T-cell (primary cell): ENCODE measurements around the gene TOP2B. TPM values are rescaled to one million over a fixed set of nuclear protein-coding genes. Genes with fewer than 3 reads are reported as not detected.
A peak's percentile ranks its signal among the peaks of the same experiment; 100 is the strongest.

ENCODE experiments used
- ATAC-seq, 4 experiments: fragments of 200-7000 bp in 3 of 4; fragments of 150-1000 bp in 1 of 4; cut with Tn5 transposase; replicated peaks in 1 of 4; 1 replicate in 3 of 4; 2 replicates in 1 of 4; pipeline ENCODE4 v1.10.0; 2021; ENCODE audit warnings: moderate library complexity in 3 of 4, mild to moderate bottlenecking in 2 of 4, moderate number of reproducible peaks in 1 of 4
- CTCF ChIA-PET, 2 donors: fragments of 300-600 bp; sonication (Branson Sonifier 250); formaldehyde crosslinking; loops; one replicate each; lab custom pipeline; 2022; ENCODE audit warnings: antibody characterized with exemption in 2 of 2; lab: Charles Lee
- POLR2A ChIA-PET, 2 donors: fragments of 300-600 bp; sonication (Branson Sonifier 250); formaldehyde crosslinking; loops; one replicate each; lab custom pipeline; 2022; ENCODE audit warnings: antibody characterized with exemption in 2 of 2; lab: Charles Lee
- DNase-seq, 35 experiments: peaks; one replicate each; pipeline versions ENCODE4 v3.0.0 to v3.0.0-alpha.2; 2013 to 2023
- H3K27ac ChIP-seq: one replicate; pipeline ENCODE4 v1.5.1; 2013; ENCODE audit warnings: low read length
- H3K27me3 ChIP-seq, 2 experiments: replicated peaks in 1 of 2; 1 replicate in 1 of 2; 2 replicates in 1 of 2; pipeline versions ENCODE4 v1.6.1 to v1.7.0; 2013; ENCODE audit warnings: low read length in 1 of 2, mixed read lengths in 1 of 2; ENCODE audit not compliant: control insufficient read depth in 2 of 2, insufficient read depth in 2 of 2; ENCODE audit errors: extremely low read depth in 1 of 2
- H3K36me3 ChIP-seq, 2 donors: 1 replicate in 1 of 2; 2 replicates in 1 of 2; pipeline versions ENCODE4 v1.6.1 to v1.7.0; 2013; ENCODE audit warnings: low read length in 1 of 2; ENCODE audit not compliant: control insufficient read depth in 2 of 2, insufficient read depth in 1 of 2; ENCODE audit errors: extremely low read depth in 1 of 2
- H3K4me1 ChIP-seq, 2 experiments: 1 replicate in 1 of 2; 2 replicates in 1 of 2; pipeline versions ENCODE4 v1.6.1 to v1.7.0; 2013; ENCODE audit warnings: low read length in 2 of 2, mixed read lengths in 1 of 2; ENCODE audit not compliant: insufficient read depth in 2 of 2, control insufficient read depth in 1 of 2; ENCODE audit errors: extremely low read depth in 1 of 2
- H3K4me3 ChIP-seq, 2 donors: 1 replicate in 1 of 2; 2 replicates in 1 of 2; pipeline versions ENCODE4 v1.5.1 to v1.7.0; 2013; ENCODE audit warnings: mild to moderate bottlenecking in 2 of 2, low read length in 1 of 2, moderate library complexity in 1 of 2; ENCODE audit not compliant: control insufficient read depth in 1 of 2; ENCODE audit errors: extremely low read depth in 1 of 2
- H3K9me3 ChIP-seq: 2 replicates; pipeline ENCODE4 v1.7.0; 2013
- H3K27ac Mint-ChIP-seq, 2 donors: one replicate each; pipeline ENCODE4 v1.8.0; 2020 to 2021; ENCODE audit warnings: mild to moderate bottlenecking in 2 of 2, mixed read lengths in 2 of 2
- H3K27me3 Mint-ChIP-seq, 2 donors: one replicate each; pipeline ENCODE4 v1.8.0; 2021 to 2022; ENCODE audit warnings: mixed read lengths in 2 of 2
- H3K36me3 Mint-ChIP-seq: one replicate; pipeline ENCODE4 v1.8.0; 2021; ENCODE audit warnings: mixed read lengths
- H3K4me1 Mint-ChIP-seq, 3 donors: one replicate each; pipeline ENCODE4 v1.8.0; 2020 to 2022; ENCODE audit warnings: mixed read lengths in 3 of 3, mild to moderate bottlenecking in 1 of 3
- H3K4me3 Mint-ChIP-seq, 3 donors: one replicate each; pipeline ENCODE4 v1.8.0; 2020 to 2022; ENCODE audit warnings: mild to moderate bottlenecking in 3 of 3, mixed read lengths in 3 of 3, moderate library complexity in 3 of 3
- H3K9me3 Mint-ChIP-seq, 3 donors: one replicate each; pipeline ENCODE4 v1.8.0; 2020 to 2022; ENCODE audit warnings: mixed read lengths in 3 of 3
- WGBS: methylation state at CpG from one replicate; pipeline ENCODE4 v1.1.5; 2013; ENCODE audit warnings: missing lambda C conversion rate; ENCODE audit not compliant: insufficient coverage; 5-methylcytosine and 5-hydroxymethylcytosine counted together
- total RNA-seq, 35 experiments: library from RNA in 6 of 35; stranded (reverse) in 6 of 35; fragments of 120-200 nt in 1 of 35; gene quantifications; one replicate each; pipeline versions ENCODE4 v1.2.1 to v1.2.4 and lab custom pipeline; 2013 to 2026

TOP2B gene
- total RNA-seq, 5 donors from 2014 or later (not counting 1 experiment from before 2014, with no cell fraction given): 121 to 138 (median 130) TPM

DNA sequence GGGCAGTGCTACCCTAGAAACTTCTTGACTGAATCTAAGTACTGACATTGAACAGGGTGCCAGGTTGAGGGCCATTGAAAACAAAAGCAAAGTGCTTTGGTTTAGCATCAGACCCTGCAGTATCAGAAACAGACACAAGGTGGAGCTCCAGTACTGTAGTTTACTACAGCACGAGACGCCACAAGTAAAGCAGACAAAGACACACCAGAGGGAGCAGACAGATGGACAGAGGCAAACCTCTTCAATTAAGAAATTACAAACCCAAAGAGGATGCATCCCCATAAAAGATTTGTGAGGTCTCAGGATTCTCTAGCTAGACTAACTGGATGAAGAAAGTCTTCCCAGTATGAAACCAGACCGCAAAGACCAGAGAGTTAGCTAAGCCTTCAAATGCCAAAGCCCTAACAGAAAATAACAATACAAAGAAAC, 16.6 kb downstream of the TOP2B start:
- H3K27me3 ChIP-seq: no peaks in the 10 kb centered on the region
- peaks cover 0 to 2% of the 10 kb centered on the region in 2 experiments for H3K4me1 ChIP-seq
- ATAC-seq (peak; percentile 78 to 91 (median 84)), DNase-seq (peak; percentile 23 to 91 (median 70))
- Mint-ChIP-seq H3K4me1 (peaks cover 47 to 56% (median 50%) of the 10 kb centered on the region in 3 donors), H3K9me3 (peaks cover 5 to 22% (median 8%) of the 10 kb centered on the region in 3 donors), H3K36me3 (peaks cover 43% of the 10 kb centered on the region), H3K4me3 (peak overlapping the region in 1 of 3 donors; percentile 2), H3K27ac (peak overlapping the region; percentile 0 to 9), H3K27me3 (no peaks in the 10 kb centered on the region)
- H3K36me3 ChIP-seq: peaks cover 0 to 7% of the 10 kb centered on the region in 2 donors
- ChIA-PET POLR2A (interaction anchor here in 1 of 2 donors (0.7 kb wide), 1 partner anchor 217 kb away, joined by 3 read pairs; no protein-coding TSS in a partner anchor), CTCF (interaction anchor here (0.6 to 5.7 kb wide), 36 partner anchors 9 to 1763 kb away, joined by 3 to 83 read pairs (median 3); partner anchors contain the start of genes NGLY1 (in 1 of the 2) and OXSM (in 1 of the 2))
- H3K27ac ChIP-seq: no peak overlapping the region
- no peak overlapping the region for H3K4me3 ChIP-seq
- 100% methylated on average over 1 of the region's 3 CpGs for WGBS
- H3K9me3 ChIP-seq: peaks cover 4% of the 10 kb centered on the region

- DNase-seq (no peak), ATAC-seq (no peak)
- 100% methylated on average over 1 of the region's 3 CpGs for WGBS
- Mint-ChIP-seq H3K4me1 (peaks cover 8 to 13% (median 9%) of the 10 kb centered on the region in 3 donors), H3K4me3 (no peak overlapping the region), H3K27ac (peak overlapping the region in 1 of 2 donors; percentile 19), H3K9me3 (no peaks in the 10 kb centered on the region), H3K36me3 (peaks cover 52% of the 10 kb centered on the region), H3K27me3 (no peaks in the 10 kb centered on the region)
- POLR2A ChIA-PET: no interaction called here
- Histone ChIP-seq H3K27me3 (no peaks in the 10 kb centered on the region), H3K4me3 (no peak overlapping the region), H3K36me3 (peaks cover 0 to 67% of the 10 kb centered on the region in 2 donors), H3K9me3 (no peaks in the 10 kb centered on the region), H3K27ac (no peak overlapping the region), H3K4me1 (no peaks in the 10 kb centered on the region)
- CTCF ChIA-PET: interaction anchor here (0.5 to 0.6 kb wide), 2 partner anchors 188 to 909 kb away, joined by 4 to 11 read pairs; no protein-coding TSS in a partner anchor
Measured at GRCh38 chr3:25635038-25635437, 29.7 kb downstream of the TOP2B start.

DNA sequence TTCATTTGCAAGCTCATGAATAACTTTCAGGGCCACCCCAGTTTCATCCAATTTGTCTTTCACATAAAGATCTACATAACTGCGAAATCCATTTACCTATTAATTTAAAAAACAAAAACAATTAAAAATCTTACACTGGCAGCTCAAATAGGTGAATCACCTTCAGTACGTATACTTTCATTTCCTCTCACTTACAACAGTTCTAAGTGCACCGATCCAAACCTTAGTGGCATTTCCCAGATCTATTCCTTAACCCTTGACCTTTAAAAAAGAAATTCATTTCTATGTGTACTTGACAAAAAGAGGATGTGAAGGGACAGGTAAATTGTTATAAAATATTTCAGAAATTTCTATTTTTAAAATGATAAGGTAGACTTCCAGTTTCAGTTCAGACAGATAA, 30.8 kb downstream of the TOP2B start:
- POLR2A ChIA-PET: interaction anchor here in 1 of 2 donors (0.5 kb wide), 1 partner anchor 18 kb away, joined by 3 read pairs; no protein-coding TSS in a partner anchor
- Mint-ChIP-seq H3K4me1 (peaks cover 8 to 13% (median 9%) of the 10 kb centered on the region in 3 donors), H3K36me3 (peaks cover 56% of the 10 kb centered on the region), H3K4me3 (no peak overlapping the region), H3K27ac (no peak overlapping the region), H3K9me3 (no peaks in the 10 kb centered on the region), H3K27me3 (no peaks in the 10 kb centered on the region)
- CTCF ChIA-PET: interaction anchor here in 1 of 2 donors (0.5 kb wide), 1 partner anchor 27 kb away, joined by 3 read pairs; no protein-coding TSS in a partner anchor
- no peaks in the 10 kb centered on the region for H3K4me1 ChIP-seq
- no peak overlapping the region for H3K27ac ChIP-seq
- H3K36me3 ChIP-seq: peaks cover 0 to 72% of the 10 kb centered on the region in 2 donors
- 93% methylated on average over 2 of the region's 3 CpGs for WGBS
- DNase-seq (no peak), ATAC-seq (no peak)
- H3K27me3 ChIP-seq: no peaks in the 10 kb centered on the region
- H3K4me3 ChIP-seq: no peak overlapping the region
- H3K9me3 ChIP-seq: no peaks in the 10 kb centered on the region

DNA sequence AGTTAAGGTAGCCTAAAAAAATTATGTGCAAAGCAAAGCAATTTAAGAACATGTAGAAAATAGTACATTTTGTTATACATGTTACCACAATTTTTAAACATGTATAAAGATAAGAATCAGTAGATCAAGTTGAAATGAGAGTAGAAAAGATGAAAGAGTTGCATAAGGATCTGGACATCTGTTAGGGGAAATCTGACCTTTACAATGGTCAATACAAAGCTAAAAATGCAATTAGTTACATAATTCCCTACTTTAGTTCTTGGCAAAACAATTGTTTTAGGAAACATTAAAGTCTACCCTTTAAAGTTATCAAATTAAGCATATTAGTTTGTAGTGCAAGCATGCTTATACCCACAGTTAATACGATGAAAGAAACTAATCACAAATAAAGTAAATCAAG, 32.7 kb downstream of the TOP2B start:
- WGBS: 100% methylated on average over 1 of the region's 1 CpG
- no peaks in the 10 kb centered on the region for H3K27me3 Mint-ChIP-seq

GRCh38 chr3:25621087-25621486, 43.6 kb downstream of the TOP2B start:
- Histone ChIP-seq H3K9me3 (no peaks in the 10 kb centered on the region), H3K4me3 (no peak overlapping the region), H3K36me3 (peaks cover 3 to 66% of the 10 kb centered on the region in 2 donors), H3K4me1 (no peaks in the 10 kb centered on the region), H3K27ac (no peak overlapping the region), H3K27me3 (no peaks in the 10 kb centered on the region)
- Mint-ChIP-seq H3K4me3 (no peak overlapping the region), H3K4me1 (peaks cover 0 to 3% (median 0%) of the 10 kb centered on the region in 3 donors), H3K27ac (peak overlapping the region; percentile 30 to 33), H3K27me3 (no peaks in the 10 kb centered on the region), H3K36me3 (peaks cover 58% of the 10 kb centered on the region), H3K9me3 (no peaks in the 10 kb centered on the region)
- WGBS: no CpG with 5 or more reads among the region's 2 CpGs
- DNase-seq (no peak), ATAC-seq (no peak)
- CTCF ChIA-PET: interaction anchor here in 1 of 2 donors (0.6 kb wide), 1 partner anchor 17 kb away, joined by 8 read pairs; no protein-coding TSS in a partner anchor
- POLR2A ChIA-PET: interaction anchor here in 1 of 2 donors (0.6 kb wide), 1 partner anchor 458 kb away, joined by 4 read pairs; no protein-coding TSS in a partner anchor

More for the DNA sequence above, 32.7 kb downstream of the TOP2B start:
- POLR2A ChIA-PET: interaction anchor here (0.5 kb wide), 2 partner anchors 8 to 39 kb away, joined by 3 to 4 read pairs; no protein-coding TSS in a partner anchor
- H3K4me3 ChIP-seq: no peak overlapping the region
- H3K27me3 ChIP-seq: no peaks in the 10 kb centered on the region
- Mint-ChIP-seq H3K4me3 (no peak overlapping the region), H3K9me3 (no peaks in the 10 kb centered on the region), H3K4me1 (peaks cover 8 to 13% (median 9%) of the 10 kb centered on the region in 3 donors), H3K27ac (no peak overlapping the region), H3K36me3 (peaks cover 58% of the 10 kb centered on the region)
- DNase-seq (no peak), ATAC-seq (no peak)
- no peaks in the 10 kb centered on the region for H3K4me1 ChIP-seq
- peaks cover 0 to 84% of the 10 kb centered on the region in 2 donors for H3K36me3 ChIP-seq
- no peaks in the 10 kb centered on the region for H3K9me3 ChIP-seq
- no peak overlapping the region for H3K27ac ChIP-seq
- CTCF ChIA-PET: interaction anchor here in 1 of 2 donors (0.6 to 0.7 kb wide), 3 partner anchors 10 to 147 kb away, joined by 3 to 4 read pairs (median 3); no protein-coding TSS in a partner anchor

- Histone ChIP-seq H3K27me3 (no peaks in the 10 kb centered on the region), H3K36me3 (peaks cover 3 to 65% of the 10 kb centered on the region in 2 donors), H3K27ac (no peak overlapping the region), H3K4me1 (no peaks in the 10 kb centered on the region), H3K4me3 (no peak overlapping the region), H3K9me3 (no peaks in the 10 kb centered on the region)
- no peak for ATAC-seq
- ChIA-PET CTCF (interaction anchor here in 1 of 2 donors (0.6 kb wide), 1 partner anchor 17 kb away, joined by 8 read pairs; no protein-coding TSS in a partner anchor), POLR2A (no interaction called here)
- no CpG with 5 or more reads among the region's 5 CpGs for WGBS
- no peaks in the 10 kb centered on the region for H3K27me3 Mint-ChIP-seq
- DNase-seq: no peak
- no peak overlapping the region for H3K27ac Mint-ChIP-seq
- H3K36me3 Mint-ChIP-seq: peaks cover 54% of the 10 kb centered on the region
- no peaks in the 10 kb centered on the region for H3K9me3 Mint-ChIP-seq
- no peak overlapping the region for H3K4me3 Mint-ChIP-seq
- H3K4me1 Mint-ChIP-seq: peaks cover 0 to 3% (median 0%) of the 10 kb centered on the region in 3 donors
Measured at GRCh38 chr3:25620493-25620892, 44.2 kb downstream of the TOP2B start.
